ENCODE results near the gene ERG. TPM values are rescaled to one million over a fixed set of nuclear protein-coding genes. Genes with fewer than 3 reads are reported as not detected.

ERG gene
- 1.1 and 7.8 TPM in 2 replicates for total RNA-seq

GRCh38 chr21:38498057-38498833 is at the start of gene ERG:
TSS of gene ERG (minus strand) at chr21:38498477. CDS start at chr21:38498380, 97 bp downstream.

Other genes starting within 250 kb of the ERG start
- gene KCNJ15, start 241.5 kb downstream of the ERG start, total RNA-seq: 0.18 TPM in 1 of 2 replicates, not detected in the other